GM23338 (cell line): ENCODE measurements around the gene EPHB3.

Experiments
- CREB1 ChIP-seq: fragments of 250-450 bp; sonication (Bioruptor Pico); IDR thresholded peaks from 2 replicates; pipeline ENCODE4 v1.5.0; 2020; ENCODE audit warnings: low read depth, mild to moderate bottlenecking, moderate library complexity
- ETS1 ChIP-seq: IDR thresholded peaks from 2 replicates; pipeline ENCODE4 v1.6.1; 2016; ENCODE audit warnings: antibody characterized with exemption
- EZH2 ChIP-seq: fragments of 200-600 bp; sonication (generic); IDR thresholded peaks from one replicate; pipeline ENCODE4 v1.8.0; 2017; ENCODE audit warnings: antibody characterized with exemption, mild to moderate bottlenecking, low read depth; ENCODE audit not compliant: unreplicated experiment
- EZH2phosphoT487 ChIP-seq: fragments of 200-600 bp; sonication (generic); IDR thresholded peaks from one replicate; pipeline ENCODE4 v1.8.1; 2018; ENCODE audit warnings: antibody characterized with exemption; ENCODE audit not compliant: unreplicated experiment
- JUNB ChIP-seq: IDR thresholded peaks from one replicate; pipeline ENCODE4 v1.6.1; 2016; ENCODE audit warnings: antibody characterized with exemption; ENCODE audit not compliant: unreplicated experiment
- NANOG ChIP-seq: IDR thresholded peaks from 2 replicates; pipeline ENCODE4 v1.6.1; 2016; ENCODE audit warnings: antibody characterized with exemption, borderline replicate concordance
- POLR2AphosphoS5 ChIP-seq: IDR thresholded peaks from 2 replicates; pipeline ENCODE4 v1.6.1; 2016; ENCODE audit warnings: antibody characterized with exemption, low read depth
- REST ChIP-seq: IDR thresholded peaks from one replicate; pipeline ENCODE4 v1.6.1; 2018; ENCODE audit warnings: antibody characterized with exemption; ENCODE audit not compliant: unreplicated experiment
- STAT1 ChIP-seq: IDR thresholded peaks from one replicate; pipeline ENCODE4 v1.6.1; 2016; ENCODE audit warnings: antibody characterized with exemption; ENCODE audit not compliant: unreplicated experiment
- ZNF114 ChIP-seq: fragments of 250-450 bp; sonication (Bioruptor Pico); IDR thresholded peaks from 2 replicates; pipeline ENCODE4 v1.5.0; 2020; ENCODE audit warnings: mild to moderate bottlenecking, moderate library complexity
- ZNF462 ChIP-seq: fragments of 250-450 bp; sonication (Bioruptor Pico); IDR thresholded peaks from 2 replicates; pipeline ENCODE4 v1.5.0; 2020; ENCODE audit warnings: mild to moderate bottlenecking, moderate library complexity
- TF ChIP-seq, protein P1 (sequence below), 2 experiments: fragments of 200-600 bp in 1 of 2; sonication (generic) in 1 of 2; conservative IDR thresholded peaks; 2 replicates each; pipeline versions ENCODE4 v1.5.1 to v1.6.1; 2016 to 2017; ENCODE audit warnings: antibody characterized with exemption in 2 of 2, low read depth in 2 of 2, mild to moderate bottlenecking in 2 of 2, moderate library complexity in 1 of 2

DNA sequence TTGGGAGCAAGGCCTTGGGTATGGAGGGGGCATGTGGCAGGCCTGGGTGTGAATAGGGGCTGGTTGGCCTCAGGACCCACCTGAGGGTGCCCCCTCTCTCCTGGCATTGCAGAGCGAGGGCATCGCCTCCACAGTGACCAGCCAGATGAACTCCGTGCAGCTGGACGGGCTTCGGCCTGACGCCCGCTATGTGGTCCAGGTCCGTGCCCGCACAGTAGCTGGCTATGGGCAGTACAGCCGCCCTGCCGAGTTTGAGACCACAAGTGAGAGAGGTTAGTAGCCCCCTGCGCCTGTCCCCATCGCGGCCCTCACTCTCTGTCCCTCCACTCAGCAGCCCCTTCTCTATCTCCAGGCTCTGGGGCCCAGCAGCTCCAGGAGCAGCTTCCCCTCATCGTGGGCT lies 16.0 kb downstream of the EPHB3 start:
- TF ChIP-seq, protein P1, sequence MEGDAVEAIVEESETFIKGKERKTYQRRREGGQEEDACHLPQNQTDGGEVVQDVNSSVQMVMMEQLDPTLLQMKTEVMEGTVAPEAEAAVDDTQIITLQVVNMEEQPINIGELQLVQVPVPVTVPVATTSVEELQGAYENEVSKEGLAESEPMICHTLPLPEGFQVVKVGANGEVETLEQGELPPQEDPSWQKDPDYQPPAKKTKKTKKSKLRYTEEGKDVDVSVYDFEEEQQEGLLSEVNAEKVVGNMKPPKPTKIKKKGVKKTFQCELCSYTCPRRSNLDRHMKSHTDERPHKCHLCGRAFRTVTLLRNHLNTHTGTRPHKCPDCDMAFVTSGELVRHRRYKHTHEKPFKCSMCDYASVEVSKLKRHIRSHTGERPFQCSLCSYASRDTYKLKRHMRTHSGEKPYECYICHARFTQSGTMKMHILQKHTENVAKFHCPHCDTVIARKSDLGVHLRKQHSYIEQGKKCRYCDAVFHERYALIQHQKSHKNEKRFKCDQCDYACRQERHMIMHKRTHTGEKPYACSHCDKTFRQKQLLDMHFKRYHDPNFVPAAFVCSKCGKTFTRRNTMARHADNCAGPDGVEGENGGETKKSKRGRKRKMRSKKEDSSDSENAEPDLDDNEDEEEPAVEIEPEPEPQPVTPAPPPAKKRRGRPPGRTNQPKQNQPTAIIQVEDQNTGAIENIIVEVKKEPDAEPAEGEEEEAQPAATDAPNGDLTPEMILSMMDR (conservative IDR thresholded peaks at IDR 0.05; ENCODE audit: low read depth in 2 of 2) = no peak
- TF ChIP-seq ETS1 (no peak), REST (no peak), POLR2AphosphoS5 (no peak), EZH2phosphoT487 (no peak), EZH2 (no peak), JUNB (no peak), ZNF462 (no peak), NANOG (no peak), CREB1 (CRISPR knock-in tag) (no peak), STAT1 (no peak), ZNF114 (CRISPR knock-in tag) (no peak)
